Measurements from ENCODE around the gene RAD50. TPM values are rescaled to one million over a fixed set of nuclear protein-coding genes. Genes with fewer than 3 reads are reported as not detected.

The RAD50 gene
- total RNA-seq, 1 donor from 2014 or later: 37.4 TPM

GRCh38 chr5:132663771-132664695 is 107.3 kb downstream of the RAD50 start:
- DNase-seq: no peak
- Mint-ChIP-seq H3K27ac (peak overlapping the region; percentile 85), H3K4me3 (peak overlapping the region; percentile 67), H3K4me1 (peaks cover 58% of the 10 kb centered on the region), H3K9me3 (no peaks in the 10 kb centered on the region), H3K36me3 (ENCODE audit: low read depth) (peaks cover 4% of the 10 kb centered on the region), H3K27me3 (no peaks in the 10 kb centered on the region)
- intact Hi-C loops (cut with micrococcal nuclease): loop anchor here (1.0 to 5.0 kb wide), 5 partner anchors 23 to 163 kb away; partner anchors contain the start of gene KIF3A

GRCh38 chr5:132664696-132665209 is 108.0 kb downstream of the RAD50 start:
- Mint-ChIP-seq H3K36me3 (ENCODE audit: low read depth) (peaks cover 2% of the 10 kb centered on the region), H3K4me3 (no peak overlapping the region), H3K4me1 (peaks cover 55% of the 10 kb centered on the region), H3K27ac (peak overlapping the region; percentile 85), H3K27me3 (no peaks in the 10 kb centered on the region), H3K9me3 (no peaks in the 10 kb centered on the region)
- DNase-seq: no peak
- intact Hi-C loops (cut with micrococcal nuclease): loop anchor here (5.0 kb wide), 2 partner anchors 73 to 163 kb away; partner anchors contain the start of gene KIF3A

- Mint-ChIP-seq H3K36me3 (ENCODE audit: low read depth) (no peaks in the 10 kb centered on the region), H3K4me3 (no peak overlapping the region), H3K4me1 (peaks cover 48% of the 10 kb centered on the region), H3K9me3 (no peaks in the 10 kb centered on the region), H3K27me3 (no peaks in the 10 kb centered on the region), H3K27ac (peak overlapping the region; percentile 68)
- no peak for DNase-seq
- intact Hi-C loops (cut with micrococcal nuclease): no loop called here
Observed at GRCh38 chr5:132665574-132666080, 108.8 kb downstream of the RAD50 start.

GRCh38 chr5:132666310-132667123 is 109.7 kb downstream of the RAD50 start:
- Mint-ChIP-seq H3K27ac (peak overlapping the region; percentile 73), H3K4me3 (no peak overlapping the region), H3K9me3 (peaks cover 3% of the 10 kb centered on the region), H3K27me3 (no peaks in the 10 kb centered on the region), H3K36me3 (ENCODE audit: low read depth) (no peaks in the 10 kb centered on the region), H3K4me1 (peaks cover 43% of the 10 kb centered on the region)
- intact Hi-C loops (cut with micrococcal nuclease): no loop called here
- no peak for DNase-seq

GRCh38 chr5:132667309-132667708 is 110.5 kb downstream of the RAD50 start:
- H3K27ac Mint-ChIP-seq: peak overlapping the region; percentile 12
- intact Hi-C loops (cut with micrococcal nuclease): no loop called here

GRCh38 chr5:132667761-132668705 is 111.3 kb downstream of the RAD50 start:
- H3K9me3 Mint-ChIP-seq: peaks cover 3% of the 10 kb centered on the region
- H3K4me1 Mint-ChIP-seq: peaks cover 33% of the 10 kb centered on the region
- H3K36me3 Mint-ChIP-seq (ENCODE audit: low read depth): no peaks in the 10 kb centered on the region
- H3K27me3 Mint-ChIP-seq: no peaks in the 10 kb centered on the region
- H3K4me3 Mint-ChIP-seq: no peak overlapping the region
- intact Hi-C loops (cut with micrococcal nuclease): no loop called here
- H3K27ac Mint-ChIP-seq: peak overlapping the region; percentile 12
- DNase-seq: no peak

More at GRCh38 chr5:132667309-132667708, 110.5 kb downstream of the RAD50 start:
- peaks cover 38% of the 10 kb centered on the region for H3K4me1 Mint-ChIP-seq
- H3K36me3 Mint-ChIP-seq (ENCODE audit: low read depth): no peaks in the 10 kb centered on the region
- peaks cover 3% of the 10 kb centered on the region for H3K9me3 Mint-ChIP-seq
- H3K4me3 Mint-ChIP-seq: no peak overlapping the region
- no peak for DNase-seq
- no peaks in the 10 kb centered on the region for H3K27me3 Mint-ChIP-seq

GRCh38 chr5:132668706-132669454 is 112.1 kb downstream of the RAD50 start:
- Mint-ChIP-seq H3K9me3 (peaks cover 3% of the 10 kb centered on the region), H3K4me3 (no peak overlapping the region), H3K4me1 (peaks cover 30% of the 10 kb centered on the region), H3K36me3 (ENCODE audit: low read depth) (no peaks in the 10 kb centered on the region), H3K27ac (no peak overlapping the region), H3K27me3 (no peaks in the 10 kb centered on the region)
- intact Hi-C loops (cut with micrococcal nuclease): no loop called here
- no peak for DNase-seq

- no peak for DNase-seq
- Mint-ChIP-seq H3K27me3 (no peaks in the 10 kb centered on the region), H3K4me3 (no peak overlapping the region)
Observed at GRCh38 chr5:132669455-132669820, 112.7 kb downstream of the RAD50 start.

GRCh38 chr5:132669966-132670882 is 113.4 kb downstream of the RAD50 start:
- Mint-ChIP-seq H3K9me3 (peaks cover 3% of the 10 kb centered on the region), H3K27ac (peak overlapping the region; percentile 59), H3K4me1 (peaks cover 33% of the 10 kb centered on the region), H3K4me3 (no peak overlapping the region), H3K27me3 (no peaks in the 10 kb centered on the region), H3K36me3 (ENCODE audit: low read depth) (no peaks in the 10 kb centered on the region)
- no peak for DNase-seq
- intact Hi-C loops (cut with micrococcal nuclease): no loop called here

More at GRCh38 chr5:132669455-132669820, 112.7 kb downstream of the RAD50 start:
- H3K27ac Mint-ChIP-seq: no peak overlapping the region
- intact Hi-C loops (cut with micrococcal nuclease): no loop called here
- H3K9me3 Mint-ChIP-seq: peaks cover 3% of the 10 kb centered on the region
- no peaks in the 10 kb centered on the region for H3K36me3 Mint-ChIP-seq (ENCODE audit: low read depth)
- peaks cover 30% of the 10 kb centered on the region for H3K4me1 Mint-ChIP-seq

GRCh38 chr5:132671000-132671399 is 114.2 kb downstream of the RAD50 start:
- Mint-ChIP-seq H3K4me1 (peaks cover 35% of the 10 kb centered on the region), H3K27me3 (no peaks in the 10 kb centered on the region), H3K27ac (no peak overlapping the region), H3K4me3 (no peak overlapping the region), H3K36me3 (ENCODE audit: low read depth) (no peaks in the 10 kb centered on the region), H3K9me3 (peaks cover 3% of the 10 kb centered on the region)
- DNase-seq: no peak
- intact Hi-C loops (cut with micrococcal nuclease): no loop called here

GRCh38 chr5:132673488-132673887 is 116.7 kb downstream of the RAD50 start:
- Mint-ChIP-seq H3K27ac (no peak overlapping the region), H3K4me3 (no peak overlapping the region)
- intact Hi-C loops (cut with micrococcal nuclease): no loop called here

More at GRCh38 chr5:132673488-132673887, 116.7 kb downstream of the RAD50 start:
- H3K4me1 Mint-ChIP-seq: peaks cover 33% of the 10 kb centered on the region
- no peaks in the 10 kb centered on the region for H3K27me3 Mint-ChIP-seq
- H3K36me3 Mint-ChIP-seq (ENCODE audit: low read depth): no peaks in the 10 kb centered on the region
- no peak for DNase-seq
- peaks cover 3% of the 10 kb centered on the region for H3K9me3 Mint-ChIP-seq

All from activated CD4-positive, alpha-beta T cell treated with anti-CD3 and anti-CD28 coated beads, Interleukin-2, amount 10 ng/mL, durations not matched to agents 24 days and 14 days (primary cell).